NCI-H1930 (cell line): Measurements from ENCODE around the gene CAVIN3.

Experiments used
- DNase-seq, 2 experiments: peaks; one replicate each; lab custom pipeline; 2025; lab: John Stamatoyannopoulos, UW

CAVIN3 gene

DNA sequence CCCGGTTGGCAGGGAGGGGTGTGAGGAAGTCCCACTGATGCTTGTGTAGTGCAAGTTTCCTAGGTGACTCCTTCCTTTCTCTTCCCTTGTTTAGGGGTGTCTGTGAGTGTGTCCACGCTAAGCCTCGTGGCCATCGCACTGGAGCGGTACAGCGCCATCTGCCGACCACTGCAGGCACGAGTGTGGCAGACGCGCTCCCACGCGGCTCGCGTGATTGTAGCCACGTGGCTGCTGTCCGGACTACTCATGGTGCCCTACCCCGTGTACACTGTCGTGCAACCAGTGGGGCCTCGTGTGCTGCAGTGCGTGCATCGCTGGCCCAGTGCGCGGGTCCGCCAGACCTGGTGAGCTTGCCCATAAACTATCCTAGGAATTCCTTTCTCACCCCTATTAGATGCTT, 50.3 kb downstream of the CAVIN3 start:
- DNase-seq, result no peak
